Uterus (tissue), 2 donors: ENCODE measurements around the gene SLCO2A1.

Source experiments
- POLR2A ChIP-seq, 2 donors: fragments of 450-650 bp; IDR thresholded peaks; one replicate each; pipeline ENCODE4 v1.6.1; 2016; ENCODE audit warnings: antibody characterized with exemption in 2 of 2, mild to moderate bottlenecking in 1 of 2, moderate library complexity in 1 of 2
- TF ChIP-seq, protein P1 (sequence below), 4 experiments: fragments of 200-600 bp in 2 of 4; fragments of 450-650 bp in 2 of 4; sonication (generic) in 2 of 4; IDR thresholded peaks; one replicate each; pipeline ENCODE4 v1.5.1; 2016 to 2019; ENCODE audit warnings: antibody characterized with exemption in 4 of 4, mild to moderate bottlenecking in 2 of 4, moderate library complexity in 1 of 4

DNA sequence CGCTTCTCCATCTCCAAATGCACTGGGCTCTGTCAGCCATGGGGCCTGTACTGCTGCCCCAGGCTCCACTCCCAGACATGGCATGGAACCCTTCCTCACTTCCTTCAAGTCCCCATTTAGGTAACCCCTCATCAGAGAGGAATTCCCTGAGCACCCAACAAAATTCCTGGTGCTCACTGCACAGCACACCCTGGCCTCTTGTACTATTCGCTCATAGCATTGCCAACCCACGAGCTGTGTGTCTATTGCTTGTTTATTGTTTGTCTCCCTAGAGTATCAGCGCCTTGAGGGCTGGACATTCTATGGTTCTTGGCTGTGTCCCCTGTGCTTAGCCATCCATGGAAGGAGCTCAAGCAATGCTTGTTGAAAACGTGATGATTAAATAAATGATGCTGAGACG lies 46.1 kb upstream of the SLCO2A1 start:
- TF ChIP-seq, protein P1, sequence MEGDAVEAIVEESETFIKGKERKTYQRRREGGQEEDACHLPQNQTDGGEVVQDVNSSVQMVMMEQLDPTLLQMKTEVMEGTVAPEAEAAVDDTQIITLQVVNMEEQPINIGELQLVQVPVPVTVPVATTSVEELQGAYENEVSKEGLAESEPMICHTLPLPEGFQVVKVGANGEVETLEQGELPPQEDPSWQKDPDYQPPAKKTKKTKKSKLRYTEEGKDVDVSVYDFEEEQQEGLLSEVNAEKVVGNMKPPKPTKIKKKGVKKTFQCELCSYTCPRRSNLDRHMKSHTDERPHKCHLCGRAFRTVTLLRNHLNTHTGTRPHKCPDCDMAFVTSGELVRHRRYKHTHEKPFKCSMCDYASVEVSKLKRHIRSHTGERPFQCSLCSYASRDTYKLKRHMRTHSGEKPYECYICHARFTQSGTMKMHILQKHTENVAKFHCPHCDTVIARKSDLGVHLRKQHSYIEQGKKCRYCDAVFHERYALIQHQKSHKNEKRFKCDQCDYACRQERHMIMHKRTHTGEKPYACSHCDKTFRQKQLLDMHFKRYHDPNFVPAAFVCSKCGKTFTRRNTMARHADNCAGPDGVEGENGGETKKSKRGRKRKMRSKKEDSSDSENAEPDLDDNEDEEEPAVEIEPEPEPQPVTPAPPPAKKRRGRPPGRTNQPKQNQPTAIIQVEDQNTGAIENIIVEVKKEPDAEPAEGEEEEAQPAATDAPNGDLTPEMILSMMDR (IDR thresholded peaks at IDR 0.05), result no peak
- TF ChIP-seq POLR2A (IDR thresholded peaks at IDR 0.05), result no peak
